ENCODE results near the gene SPATA20. TPM values are rescaled to one million over a fixed set of nuclear protein-coding genes. Genes with fewer than 3 reads are reported as not detected.

The SPATA20 gene
- total RNA-seq, 1 experiment from 2014 or later = 24.6 TPM

DNA sequence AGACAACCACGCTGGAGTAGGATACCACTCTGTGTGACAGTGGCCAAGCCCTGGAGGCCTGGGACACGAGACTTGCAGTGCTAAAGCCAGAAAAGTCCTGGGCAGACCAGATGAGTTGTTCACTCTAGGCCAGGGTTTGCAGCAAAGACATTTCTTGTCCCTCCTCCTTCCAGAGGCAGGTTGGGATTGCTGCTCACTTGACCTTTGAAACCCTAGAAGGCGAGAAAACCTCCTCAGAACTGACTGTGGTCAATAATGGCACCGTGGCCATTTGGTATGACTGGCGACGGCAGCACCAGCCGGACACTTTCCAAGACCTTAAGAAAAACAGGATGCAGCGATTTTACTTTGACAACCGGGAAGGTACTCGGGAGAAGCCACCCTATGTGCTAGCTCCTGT is 24.2 kb upstream of the SPATA20 start:
- no peak for TF ChIP-seq ZNF263 (CRISPR knock-in tag; IDR thresholded peaks at IDR 0.05; ENCODE audit: low read depth)
- TF ChIP-seq, protein P1, sequence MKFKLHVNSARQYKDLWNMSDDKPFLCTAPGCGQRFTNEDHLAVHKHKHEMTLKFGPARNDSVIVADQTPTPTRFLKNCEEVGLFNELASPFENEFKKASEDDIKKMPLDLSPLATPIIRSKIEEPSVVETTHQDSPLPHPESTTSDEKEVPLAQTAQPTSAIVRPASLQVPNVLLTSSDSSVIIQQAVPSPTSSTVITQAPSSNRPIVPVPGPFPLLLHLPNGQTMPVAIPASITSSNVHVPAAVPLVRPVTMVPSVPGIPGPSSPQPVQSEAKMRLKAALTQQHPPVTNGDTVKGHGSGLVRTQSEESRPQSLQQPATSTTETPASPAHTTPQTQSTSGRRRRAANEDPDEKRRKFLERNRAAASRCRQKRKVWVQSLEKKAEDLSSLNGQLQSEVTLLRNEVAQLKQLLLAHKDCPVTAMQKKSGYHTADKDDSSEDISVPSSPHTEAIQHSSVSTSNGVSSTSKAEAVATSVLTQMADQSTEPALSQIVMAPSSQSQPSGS (CRISPR knock-in tag; IDR thresholded peaks at IDR 0.05; ENCODE audit: borderline replicate concordance, low read depth) = no peak
- TF ChIP-seq ZNF671 (CRISPR knock-in tag; IDR thresholded peaks at IDR 0.05) = no peak
- no peak for TF ChIP-seq TEAD1 (CRISPR knock-in tag; IDR thresholded peaks at IDR 0.05)
- no peak for TF ChIP-seq ZNF317 (CRISPR knock-in tag; IDR thresholded peaks at IDR 0.05; ENCODE audit: borderline replicate concordance, low read depth)
- no peak for TF ChIP-seq ELF4 (CRISPR knock-in tag; IDR thresholded peaks at IDR 0.05; ENCODE audit: low read depth)
- no peak for TF ChIP-seq NFE2L1 (CRISPR knock-in tag; IDR thresholded peaks at IDR 0.05)
- TF ChIP-seq GABPB1 (CRISPR knock-in tag; IDR thresholded peaks at IDR 0.05) = no peak
- no peak for TF ChIP-seq SP1 (CRISPR knock-in tag; conservative IDR thresholded peaks at IDR 0.05)
- no peak for TF ChIP-seq IRF2 (CRISPR knock-in tag; IDR thresholded peaks at IDR 0.05; ENCODE audit: borderline replicate concordance, low read depth)
- TF ChIP-seq PRRX2 (CRISPR knock-in tag; IDR thresholded peaks at IDR 0.05) = no peak
- TF ChIP-seq KAT7 (CRISPR knock-in tag; IDR thresholded peaks at IDR 0.05; ENCODE audit: borderline replicate concordance) = no peak
- TF ChIP-seq, protein P2, sequence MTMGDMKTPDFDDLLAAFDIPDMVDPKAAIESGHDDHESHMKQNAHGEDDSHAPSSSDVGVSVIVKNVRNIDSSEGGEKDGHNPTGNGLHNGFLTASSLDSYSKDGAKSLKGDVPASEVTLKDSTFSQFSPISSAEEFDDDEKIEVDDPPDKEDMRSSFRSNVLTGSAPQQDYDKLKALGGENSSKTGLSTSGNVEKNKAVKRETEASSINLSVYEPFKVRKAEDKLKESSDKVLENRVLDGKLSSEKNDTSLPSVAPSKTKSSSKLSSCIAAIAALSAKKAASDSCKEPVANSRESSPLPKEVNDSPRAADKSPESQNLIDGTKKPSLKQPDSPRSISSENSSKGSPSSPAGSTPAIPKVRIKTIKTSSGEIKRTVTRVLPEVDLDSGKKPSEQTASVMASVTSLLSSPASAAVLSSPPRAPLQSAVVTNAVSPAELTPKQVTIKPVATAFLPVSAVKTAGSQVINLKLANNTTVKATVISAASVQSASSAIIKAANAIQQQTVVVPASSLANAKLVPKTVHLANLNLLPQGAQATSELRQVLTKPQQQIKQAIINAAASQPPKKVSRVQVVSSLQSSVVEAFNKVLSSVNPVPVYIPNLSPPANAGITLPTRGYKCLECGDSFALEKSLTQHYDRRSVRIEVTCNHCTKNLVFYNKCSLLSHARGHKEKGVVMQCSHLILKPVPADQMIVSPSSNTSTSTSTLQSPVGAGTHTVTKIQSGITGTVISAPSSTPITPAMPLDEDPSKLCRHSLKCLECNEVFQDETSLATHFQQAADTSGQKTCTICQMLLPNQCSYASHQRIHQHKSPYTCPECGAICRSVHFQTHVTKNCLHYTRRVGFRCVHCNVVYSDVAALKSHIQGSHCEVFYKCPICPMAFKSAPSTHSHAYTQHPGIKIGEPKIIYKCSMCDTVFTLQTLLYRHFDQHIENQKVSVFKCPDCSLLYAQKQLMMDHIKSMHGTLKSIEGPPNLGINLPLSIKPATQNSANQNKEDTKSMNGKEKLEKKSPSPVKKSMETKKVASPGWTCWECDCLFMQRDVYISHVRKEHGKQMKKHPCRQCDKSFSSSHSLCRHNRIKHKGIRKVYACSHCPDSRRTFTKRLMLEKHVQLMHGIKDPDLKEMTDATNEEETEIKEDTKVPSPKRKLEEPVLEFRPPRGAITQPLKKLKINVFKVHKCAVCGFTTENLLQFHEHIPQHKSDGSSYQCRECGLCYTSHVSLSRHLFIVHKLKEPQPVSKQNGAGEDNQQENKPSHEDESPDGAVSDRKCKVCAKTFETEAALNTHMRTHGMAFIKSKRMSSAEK (CRISPR knock-in tag; IDR thresholded peaks at IDR 0.05; ENCODE audit: borderline replicate concordance) = no peak
- TF ChIP-seq GTF2I (CRISPR knock-in tag; conservative IDR thresholded peaks at IDR 0.05) = no peak
- TF ChIP-seq SMAD4 (CRISPR knock-in tag; IDR thresholded peaks at IDR 0.05) = no peak
- TF ChIP-seq, protein P3, sequence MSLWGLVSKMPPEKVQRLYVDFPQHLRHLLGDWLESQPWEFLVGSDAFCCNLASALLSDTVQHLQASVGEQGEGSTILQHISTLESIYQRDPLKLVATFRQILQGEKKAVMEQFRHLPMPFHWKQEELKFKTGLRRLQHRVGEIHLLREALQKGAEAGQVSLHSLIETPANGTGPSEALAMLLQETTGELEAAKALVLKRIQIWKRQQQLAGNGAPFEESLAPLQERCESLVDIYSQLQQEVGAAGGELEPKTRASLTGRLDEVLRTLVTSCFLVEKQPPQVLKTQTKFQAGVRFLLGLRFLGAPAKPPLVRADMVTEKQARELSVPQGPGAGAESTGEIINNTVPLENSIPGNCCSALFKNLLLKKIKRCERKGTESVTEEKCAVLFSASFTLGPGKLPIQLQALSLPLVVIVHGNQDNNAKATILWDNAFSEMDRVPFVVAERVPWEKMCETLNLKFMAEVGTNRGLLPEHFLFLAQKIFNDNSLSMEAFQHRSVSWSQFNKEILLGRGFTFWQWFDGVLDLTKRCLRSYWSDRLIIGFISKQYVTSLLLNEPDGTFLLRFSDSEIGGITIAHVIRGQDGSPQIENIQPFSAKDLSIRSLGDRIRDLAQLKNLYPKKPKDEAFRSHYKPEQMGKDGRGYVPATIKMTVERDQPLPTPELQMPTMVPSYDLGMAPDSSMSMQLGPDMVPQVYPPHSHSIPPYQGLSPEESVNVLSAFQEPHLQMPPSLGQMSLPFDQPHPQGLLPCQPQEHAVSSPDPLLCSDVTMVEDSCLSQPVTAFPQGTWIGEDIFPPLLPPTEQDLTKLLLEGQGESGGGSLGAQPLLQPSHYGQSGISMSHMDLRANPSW (CRISPR knock-in tag; conservative IDR thresholded peaks at IDR 0.05; ENCODE audit: low read depth) = no peak
- DNase-seq (ENCODE audit: low spot score) (no peak), ATAC-seq (no peak)
- Mint-ChIP-seq H3K9me3 (no peaks in the 10 kb centered on the region), H3K27me3 (ENCODE audit: low read depth) (no peaks in the 10 kb centered on the region; the same call in 1 of the 2 replicates), H3K4me3 (no peak overlapping the region), H3K27ac (no peak overlapping the region), H3K36me3 (no peaks in the 10 kb centered on the region), H3K4me1 (peaks cover 6% of the 10 kb centered on the region)
- CTCF ChIA-PET = no interaction called here
- POLR2A ChIA-PET = interaction anchor here (1.0 kb wide), 1 partner anchor 9 kb away, joined by 3 read pairs; no protein-coding TSS in a partner anchor

DNA sequence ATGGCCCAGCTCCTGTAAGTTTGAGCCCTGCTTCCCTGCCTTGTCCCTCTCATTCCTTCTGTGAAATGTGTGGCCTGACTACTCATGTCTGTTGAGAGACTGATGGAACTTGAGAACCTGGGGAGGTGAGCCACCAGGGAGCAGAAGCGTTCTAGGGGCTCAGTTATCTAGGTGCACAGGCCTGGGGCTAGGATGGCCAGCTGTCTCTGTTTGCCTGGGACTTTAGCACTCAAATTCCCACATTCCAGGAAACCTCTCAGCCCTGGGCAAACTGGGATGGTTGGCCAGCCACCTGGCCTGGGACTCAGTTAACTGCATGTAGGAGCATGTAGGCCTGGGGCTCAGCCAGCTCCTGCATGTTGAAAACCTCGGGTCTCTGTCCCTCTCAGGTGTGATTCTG is 23.8 kb upstream of the SPATA20 start:
- Mint-ChIP-seq H3K27me3 (ENCODE audit: low read depth) (no peaks in the 10 kb centered on the region; the same call in 1 of the 2 replicates), H3K27ac (no peak overlapping the region), H3K9me3 (no peaks in the 10 kb centered on the region), H3K4me1 (peaks cover 6% of the 10 kb centered on the region), H3K4me3 (no peak overlapping the region), H3K36me3 (no peaks in the 10 kb centered on the region)
- DNase-seq (ENCODE audit: low spot score) (no peak), ATAC-seq (no peak)
- TF ChIP-seq NR3C1 (CRISPR knock-in tag; conservative IDR thresholded peaks at IDR 0.05; ENCODE audit: low read depth) (no peak), PRRX2 (CRISPR knock-in tag; IDR thresholded peaks at IDR 0.05) (no peak), TEAD1 (CRISPR knock-in tag; IDR thresholded peaks at IDR 0.05) (no peak), ZNF416 (CRISPR knock-in tag; IDR thresholded peaks at IDR 0.05) (no peak)
- TF ChIP-seq, protein P4, sequence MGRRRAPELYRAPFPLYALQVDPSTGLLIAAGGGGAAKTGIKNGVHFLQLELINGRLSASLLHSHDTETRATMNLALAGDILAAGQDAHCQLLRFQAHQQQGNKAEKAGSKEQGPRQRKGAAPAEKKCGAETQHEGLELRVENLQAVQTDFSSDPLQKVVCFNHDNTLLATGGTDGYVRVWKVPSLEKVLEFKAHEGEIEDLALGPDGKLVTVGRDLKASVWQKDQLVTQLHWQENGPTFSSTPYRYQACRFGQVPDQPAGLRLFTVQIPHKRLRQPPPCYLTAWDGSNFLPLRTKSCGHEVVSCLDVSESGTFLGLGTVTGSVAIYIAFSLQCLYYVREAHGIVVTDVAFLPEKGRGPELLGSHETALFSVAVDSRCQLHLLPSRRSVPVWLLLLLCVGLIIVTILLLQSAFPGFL (CRISPR knock-in tag; IDR thresholded peaks at IDR 0.05; ENCODE audit: borderline replicate concordance) = no peak
- TF ChIP-seq, protein P5, sequence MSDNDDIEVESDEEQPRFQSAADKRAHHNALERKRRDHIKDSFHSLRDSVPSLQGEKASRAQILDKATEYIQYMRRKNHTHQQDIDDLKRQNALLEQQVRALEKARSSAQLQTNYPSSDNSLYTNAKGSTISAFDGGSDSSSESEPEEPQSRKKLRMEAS (CRISPR knock-in tag; IDR thresholded peaks at IDR 0.05) = no peak
- CTCF ChIA-PET = no interaction called here
- POLR2A ChIA-PET = interaction anchor here (1.0 kb wide), 1 partner anchor 9 kb away, joined by 3 read pairs; no protein-coding TSS in a partner anchor
